Glutamatergic neuron (in vitro differentiated cells): ENCODE measurements around the gene SLC25A22. TPM values are rescaled to one million over a fixed set of nuclear protein-coding genes. Genes with fewer than 3 reads are reported as not detected.

Experiments
- DNase-seq: peaks from one replicate; pipeline ENCODE4 v3.0.0; 2022
- H3K27ac Mint-ChIP-seq: one replicate; pipeline ENCODE4 v1.8.0; 2020; ENCODE audit warnings: mild to moderate bottlenecking, mixed read lengths, inconsistent platforms; ENCODE audit not compliant: unreplicated experiment
- H3K27me3 Mint-ChIP-seq: one replicate; pipeline ENCODE4 v1.8.0; 2020; ENCODE audit warnings: mild to moderate bottlenecking, moderate library complexity, mixed read lengths, inconsistent platforms; ENCODE audit not compliant: unreplicated experiment
- H3K36me3 Mint-ChIP-seq: one replicate; pipeline ENCODE4 v1.8.0; 2020; ENCODE audit warnings: mild to moderate bottlenecking, mixed read lengths, inconsistent platforms; ENCODE audit not compliant: unreplicated experiment
- H3K4me1 Mint-ChIP-seq: one replicate; pipeline ENCODE4 v1.8.0; 2020; ENCODE audit warnings: mild to moderate bottlenecking, low read depth, mixed read lengths, inconsistent platforms; ENCODE audit not compliant: unreplicated experiment
- H3K4me3 Mint-ChIP-seq: one replicate; pipeline ENCODE4 v1.8.0; 2020; ENCODE audit warnings: mild to moderate bottlenecking, mixed read lengths, inconsistent platforms; ENCODE audit not compliant: unreplicated experiment
- H3K9me3 Mint-ChIP-seq: one replicate; pipeline ENCODE4 v1.8.0; 2020; ENCODE audit warnings: mild to moderate bottlenecking, moderate library complexity, mixed read lengths, inconsistent platforms; ENCODE audit not compliant: unreplicated experiment
- total RNA-seq: library from RNA; stranded (reverse); fragmentation: NEBNext Ultra II Directional; extraction: Animal tissue kit (Norgen Biotek cat#: 25700); gene quantifications from one replicate; pipeline ENCODE4 v1.2.1, GENCODE V29; 2021; ENCODE audit not compliant: unreplicated experiment
- TF ChIP-seq, protein P1 (sequence below): fragments of 200-600 bp; sonication (generic); IDR thresholded peaks from one replicate; pipeline ENCODE4 v1.5.0; 2021; ENCODE audit not compliant: partially characterized antibody, unreplicated experiment

Gene SLC25A22
- total RNA-seq, 1 donor from 2014 or later: 93.9 TPM

DNA sequence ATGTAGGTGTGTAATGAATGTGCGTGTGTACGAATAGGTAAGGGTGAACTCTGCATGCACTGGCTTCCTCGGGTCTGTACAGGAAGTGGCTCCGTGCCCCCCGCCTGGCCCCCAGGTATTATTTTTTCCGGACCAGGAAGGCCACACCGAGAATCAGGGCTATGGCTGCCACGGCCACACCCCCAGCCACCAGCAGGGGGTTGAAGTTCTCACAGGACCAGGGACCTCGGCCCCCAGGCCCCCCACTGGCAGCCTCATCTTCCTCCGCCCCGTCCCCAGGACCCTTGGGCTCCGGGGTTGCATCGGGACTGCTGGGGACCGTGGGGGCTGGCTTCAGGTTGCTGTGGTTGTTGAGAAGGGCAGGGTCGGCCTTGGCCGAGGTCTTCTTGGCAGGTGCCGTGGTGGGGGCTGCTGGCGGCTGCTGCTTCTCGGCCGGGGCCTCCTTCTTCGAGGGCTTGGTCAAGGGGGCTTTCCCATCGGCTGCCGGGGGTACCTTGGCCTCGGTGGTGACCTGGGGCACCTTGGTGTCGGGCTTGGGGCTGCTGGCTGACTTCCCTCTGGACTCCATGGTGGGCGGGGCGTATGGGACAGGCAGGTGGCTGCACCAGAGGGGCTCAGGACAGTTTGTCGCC is 10.0 kb downstream of the SLC25A22 start:
- H3K9me3 Mint-ChIP-seq: peaks cover 9% of the 10 kb centered on the region
- no peaks in the 10 kb centered on the region for H3K27me3 Mint-ChIP-seq
- DNase-seq: peak; percentile 25
- H3K4me1 Mint-ChIP-seq: peaks cover 18% of the 10 kb centered on the region
- H3K36me3 Mint-ChIP-seq: no peaks in the 10 kb centered on the region
- no peak overlapping the region for H3K27ac Mint-ChIP-seq
- H3K4me3 Mint-ChIP-seq: peak overlapping the region; percentile 11
- TF ChIP-seq, protein P1, sequence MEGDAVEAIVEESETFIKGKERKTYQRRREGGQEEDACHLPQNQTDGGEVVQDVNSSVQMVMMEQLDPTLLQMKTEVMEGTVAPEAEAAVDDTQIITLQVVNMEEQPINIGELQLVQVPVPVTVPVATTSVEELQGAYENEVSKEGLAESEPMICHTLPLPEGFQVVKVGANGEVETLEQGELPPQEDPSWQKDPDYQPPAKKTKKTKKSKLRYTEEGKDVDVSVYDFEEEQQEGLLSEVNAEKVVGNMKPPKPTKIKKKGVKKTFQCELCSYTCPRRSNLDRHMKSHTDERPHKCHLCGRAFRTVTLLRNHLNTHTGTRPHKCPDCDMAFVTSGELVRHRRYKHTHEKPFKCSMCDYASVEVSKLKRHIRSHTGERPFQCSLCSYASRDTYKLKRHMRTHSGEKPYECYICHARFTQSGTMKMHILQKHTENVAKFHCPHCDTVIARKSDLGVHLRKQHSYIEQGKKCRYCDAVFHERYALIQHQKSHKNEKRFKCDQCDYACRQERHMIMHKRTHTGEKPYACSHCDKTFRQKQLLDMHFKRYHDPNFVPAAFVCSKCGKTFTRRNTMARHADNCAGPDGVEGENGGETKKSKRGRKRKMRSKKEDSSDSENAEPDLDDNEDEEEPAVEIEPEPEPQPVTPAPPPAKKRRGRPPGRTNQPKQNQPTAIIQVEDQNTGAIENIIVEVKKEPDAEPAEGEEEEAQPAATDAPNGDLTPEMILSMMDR: peak; percentile 27

DNA sequence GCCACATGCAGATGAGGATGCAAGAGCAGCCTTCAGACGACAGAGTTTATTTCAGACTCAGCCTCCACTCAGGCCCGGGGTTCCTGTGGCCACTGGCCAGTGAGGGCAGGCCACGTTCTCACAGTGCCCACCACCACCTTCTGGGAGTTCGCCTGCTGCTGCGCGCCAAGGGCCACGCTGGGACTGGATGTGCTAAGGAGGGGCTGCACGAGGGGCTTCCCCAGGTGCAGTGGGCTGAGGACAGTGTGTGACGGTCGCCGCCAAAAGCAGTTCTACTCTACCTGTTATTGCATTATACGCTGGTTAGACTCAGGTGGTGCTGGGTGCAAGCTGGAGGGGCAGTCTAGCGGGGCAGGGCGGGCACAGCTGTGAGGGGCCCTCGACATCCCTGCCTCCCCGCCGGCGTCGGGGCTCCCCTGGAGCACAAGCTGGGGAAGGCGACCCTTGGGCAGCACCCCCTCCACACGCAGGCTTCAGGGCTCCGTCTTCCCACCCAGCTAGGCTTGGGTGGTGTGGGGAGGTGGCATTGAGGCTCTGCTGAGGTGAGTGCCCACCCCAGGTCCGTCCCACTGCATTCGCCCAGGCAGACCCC is 10.9 kb downstream of the SLC25A22 start:
- H3K27me3 Mint-ChIP-seq: no peaks in the 10 kb centered on the region
- H3K27ac Mint-ChIP-seq: no peak overlapping the region
- peaks cover 20% of the 10 kb centered on the region for H3K4me1 Mint-ChIP-seq
- no peak overlapping the region for H3K4me3 Mint-ChIP-seq
- DNase-seq: no peak
- H3K9me3 Mint-ChIP-seq: peaks cover 9% of the 10 kb centered on the region
- H3K36me3 Mint-ChIP-seq: no peaks in the 10 kb centered on the region
- TF ChIP-seq, protein P1: no peak

DNA sequence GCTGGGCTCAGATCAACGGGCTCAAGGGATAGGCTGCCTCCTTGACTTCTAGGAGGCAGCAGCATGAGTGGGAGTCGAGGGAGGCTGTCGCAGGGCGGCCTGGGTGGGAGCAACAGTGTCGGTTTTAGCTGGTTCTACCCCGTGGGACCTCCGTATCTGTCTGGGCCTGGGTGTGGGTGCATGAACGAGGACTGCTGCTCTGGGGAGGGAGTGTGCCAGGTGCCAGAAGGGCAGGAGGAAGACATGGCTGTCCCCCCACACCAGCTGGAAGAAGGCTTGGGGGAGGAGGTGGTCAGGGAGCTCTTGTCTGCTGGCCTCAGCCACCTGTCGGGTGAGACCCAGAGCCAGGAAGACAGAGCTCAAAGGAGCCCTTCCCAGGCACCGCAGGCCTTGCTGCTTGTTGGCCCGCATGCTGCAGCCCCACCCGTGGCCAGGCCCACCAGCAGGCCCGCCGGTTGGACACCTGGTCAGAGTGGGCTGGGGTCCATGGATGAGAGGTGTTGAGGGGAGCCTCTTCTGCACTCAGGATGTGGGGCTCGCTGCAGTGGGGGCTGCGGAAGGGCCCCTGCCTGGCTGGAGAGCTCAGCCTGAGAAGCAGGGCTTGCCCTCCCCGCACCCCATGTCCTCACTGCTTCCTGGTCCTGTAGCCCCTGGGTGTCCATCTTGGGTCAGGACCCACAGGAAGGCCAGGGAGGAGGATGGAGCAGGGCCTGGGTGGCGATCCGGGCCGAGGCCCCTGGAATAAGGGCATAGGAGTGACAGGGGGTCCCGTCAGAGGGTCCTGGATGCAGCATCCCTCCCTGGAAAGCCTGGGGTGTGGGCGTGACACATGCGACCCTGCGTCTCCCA is 11.6 kb downstream of the SLC25A22 start:
- no peaks in the 10 kb centered on the region for H3K27me3 Mint-ChIP-seq
- H3K4me1 Mint-ChIP-seq: peaks cover 20% of the 10 kb centered on the region
- H3K27ac Mint-ChIP-seq: no peak overlapping the region
- no peak overlapping the region for H3K4me3 Mint-ChIP-seq
- TF ChIP-seq, protein P1: no peak
- no peaks in the 10 kb centered on the region for H3K36me3 Mint-ChIP-seq
- no peak for DNase-seq
- peaks cover 9% of the 10 kb centered on the region for H3K9me3 Mint-ChIP-seq

DNA sequence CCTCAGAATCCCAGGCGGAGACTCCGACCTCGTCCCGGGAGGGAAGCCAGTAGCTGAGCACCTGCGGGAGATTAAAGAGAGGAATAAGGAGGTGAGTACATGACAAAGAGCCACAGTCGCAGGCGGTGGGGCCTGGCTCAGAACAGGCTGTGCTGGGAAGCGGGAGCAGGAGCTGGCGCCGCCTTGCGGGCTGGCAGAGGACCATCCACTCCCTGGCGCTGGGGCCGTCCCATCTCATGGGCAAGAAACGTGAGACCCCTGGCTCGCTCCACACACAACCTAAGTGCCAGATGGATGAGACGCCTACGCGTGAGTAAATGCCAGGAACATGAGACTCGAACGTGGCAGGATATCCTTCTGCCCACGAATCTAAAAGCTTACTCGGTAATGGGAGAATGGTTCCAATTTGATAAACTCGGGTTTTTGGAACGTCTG is 14.5 kb downstream of the SLC25A22 start:
- H3K4me3 Mint-ChIP-seq: peak overlapping the region; percentile 62
- H3K27ac Mint-ChIP-seq: peak overlapping the region; percentile 84
- DNase-seq: peak; percentile 92
- H3K36me3 Mint-ChIP-seq: no peaks in the 10 kb centered on the region
- TF ChIP-seq, protein P1: peak; percentile 76
- H3K27me3 Mint-ChIP-seq: no peaks in the 10 kb centered on the region
- peaks cover 15% of the 10 kb centered on the region for H3K4me1 Mint-ChIP-seq
- peaks cover 6% of the 10 kb centered on the region for H3K9me3 Mint-ChIP-seq
